ENCODE data around the gene PCBP3.

Gene PCBP3

GRCh38 chr21:45823100-45823681 lies 179.7 kb downstream of the PCBP3 start:
- H3K4me2 ChIP-seq = no peak overlapping the region
- H3K36me3 ChIP-seq (ENCODE audit: insufficient read depth) = no peaks in the 10 kb centered on the region
- H3K27ac ChIP-seq = no peak overlapping the region
- no peak overlapping the region for H3K9ac ChIP-seq
- H3K4me3 ChIP-seq (IDR thresholded peaks at IDR 0.05; ENCODE audit: insufficient read depth, low read depth, low read length) = no peak overlapping the region
- H3K79me2 ChIP-seq (ENCODE audit: insufficient read depth, low read depth) = no peaks in the 10 kb centered on the region
- H3K4me1 ChIP-seq (ENCODE audit: low read depth, poor library complexity, severe bottlenecking) = no peaks in the 10 kb centered on the region
- peaks cover 88% of the 10 kb centered on the region for H3K27me3 ChIP-seq (ENCODE audit: insufficient read depth, low read depth)
- no peak overlapping the region for H2AFZ ChIP-seq (ENCODE audit: low read depth)
- H4K20me1 ChIP-seq (ENCODE audit: insufficient read depth) = no peaks in the 10 kb centered on the region
- no peak for TF ChIP-seq CTCF (conservative IDR thresholded peaks at IDR 0.05; ENCODE audit: low read depth, low read length)

- Histone ChIP-seq H3K9ac (no peak overlapping the region), H3K27me3 (ENCODE audit: insufficient read depth, low read depth) (peaks cover 96% of the 10 kb centered on the region), H3K4me2 (no peak overlapping the region), H3K4me1 (ENCODE audit: low read depth, poor library complexity, severe bottlenecking) (no peaks in the 10 kb centered on the region), H4K20me1 (ENCODE audit: insufficient read depth) (no peaks in the 10 kb centered on the region), H3K27ac (no peak overlapping the region), H2AFZ (ENCODE audit: low read depth) (no peak overlapping the region), H3K4me3 (IDR thresholded peaks at IDR 0.05; ENCODE audit: insufficient read depth, low read depth, low read length) (no peak overlapping the region), H3K36me3 (ENCODE audit: insufficient read depth) (no peaks in the 10 kb centered on the region), H3K79me2 (ENCODE audit: insufficient read depth, low read depth) (no peaks in the 10 kb centered on the region)
- no peak for TF ChIP-seq CTCF (conservative IDR thresholded peaks at IDR 0.05; ENCODE audit: low read depth, low read length)
These were observed 181.2 kb downstream of the PCBP3 start for GRCh38 chr21:45824546-45825215.

GRCh38 chr21:45825219-45825618 lies 181.7 kb downstream of the PCBP3 start:
- Histone ChIP-seq H3K9ac (no peak overlapping the region), H3K27ac (no peak overlapping the region), H3K4me3 (IDR thresholded peaks at IDR 0.05; ENCODE audit: insufficient read depth, low read depth, low read length) (no peak overlapping the region), H3K27me3 (ENCODE audit: insufficient read depth, low read depth) (peaks cover 98% of the 10 kb centered on the region), H3K4me1 (ENCODE audit: low read depth, poor library complexity, severe bottlenecking) (no peaks in the 10 kb centered on the region), H3K79me2 (ENCODE audit: insufficient read depth, low read depth) (no peaks in the 10 kb centered on the region), H3K36me3 (ENCODE audit: insufficient read depth) (no peaks in the 10 kb centered on the region), H4K20me1 (ENCODE audit: insufficient read depth) (no peaks in the 10 kb centered on the region), H2AFZ (ENCODE audit: low read depth) (no peak overlapping the region), H3K4me2 (no peak overlapping the region)
- TF ChIP-seq CTCF (conservative IDR thresholded peaks at IDR 0.05; ENCODE audit: low read depth, low read length) = no peak

GRCh38 chr21:45826676-45827301 lies 183.3 kb downstream of the PCBP3 start:
- peaks cover 97% of the 10 kb centered on the region for H3K27me3 ChIP-seq (ENCODE audit: insufficient read depth, low read depth)

More at GRCh38 chr21:45826676-45827301, 183.3 kb downstream of the PCBP3 start:
- Histone ChIP-seq H3K9ac (no peak overlapping the region), H3K36me3 (ENCODE audit: insufficient read depth) (no peaks in the 10 kb centered on the region), H2AFZ (ENCODE audit: low read depth) (no peak overlapping the region), H3K79me2 (ENCODE audit: insufficient read depth, low read depth) (no peaks in the 10 kb centered on the region), H3K27ac (no peak overlapping the region), H3K4me1 (ENCODE audit: low read depth, poor library complexity, severe bottlenecking) (no peaks in the 10 kb centered on the region), H3K4me3 (IDR thresholded peaks at IDR 0.05; ENCODE audit: insufficient read depth, low read depth, low read length) (no peak overlapping the region), H4K20me1 (ENCODE audit: insufficient read depth) (no peaks in the 10 kb centered on the region), H3K4me2 (no peak overlapping the region)
- TF ChIP-seq CTCF (conservative IDR thresholded peaks at IDR 0.05; ENCODE audit: low read depth, low read length) = no peak
